Glutamatergic neuron (in vitro differentiated cells): Measurements from ENCODE around the gene ANO1. TPM values are rescaled to one million over a fixed set of nuclear protein-coding genes. Genes with fewer than 3 reads are reported as not detected.

ENCODE experiments used
- DNase-seq: peaks from one replicate; pipeline ENCODE4 v3.0.0; 2022
- H3K27ac Mint-ChIP-seq: one replicate; pipeline ENCODE4 v1.8.0; 2020; ENCODE audit warnings: mild to moderate bottlenecking, mixed read lengths, inconsistent platforms; ENCODE audit not compliant: unreplicated experiment
- H3K27me3 Mint-ChIP-seq: one replicate; pipeline ENCODE4 v1.8.0; 2020; ENCODE audit warnings: mild to moderate bottlenecking, moderate library complexity, mixed read lengths, inconsistent platforms; ENCODE audit not compliant: unreplicated experiment
- H3K36me3 Mint-ChIP-seq: one replicate; pipeline ENCODE4 v1.8.0; 2020; ENCODE audit warnings: mild to moderate bottlenecking, mixed read lengths, inconsistent platforms; ENCODE audit not compliant: unreplicated experiment
- H3K4me1 Mint-ChIP-seq: one replicate; pipeline ENCODE4 v1.8.0; 2020; ENCODE audit warnings: mild to moderate bottlenecking, low read depth, mixed read lengths, inconsistent platforms; ENCODE audit not compliant: unreplicated experiment
- H3K4me3 Mint-ChIP-seq: one replicate; pipeline ENCODE4 v1.8.0; 2020; ENCODE audit warnings: mild to moderate bottlenecking, mixed read lengths, inconsistent platforms; ENCODE audit not compliant: unreplicated experiment
- H3K9me3 Mint-ChIP-seq: one replicate; pipeline ENCODE4 v1.8.0; 2020; ENCODE audit warnings: mild to moderate bottlenecking, moderate library complexity, mixed read lengths, inconsistent platforms; ENCODE audit not compliant: unreplicated experiment
- total RNA-seq: library from RNA; stranded (reverse); fragmentation: NEBNext Ultra II Directional; extraction: Animal tissue kit (Norgen Biotek cat#: 25700); gene quantifications from one replicate; pipeline ENCODE4 v1.2.1, GENCODE V29; 2021; ENCODE audit not compliant: unreplicated experiment
- TF ChIP-seq, protein P1 (sequence below): fragments of 200-600 bp; sonication (generic); IDR thresholded peaks from one replicate; pipeline ENCODE4 v1.5.0; 2021; ENCODE audit not compliant: partially characterized antibody, unreplicated experiment

Gene ANO1
- total RNA-seq, 1 donor from 2014 or later: not detected

DNA sequence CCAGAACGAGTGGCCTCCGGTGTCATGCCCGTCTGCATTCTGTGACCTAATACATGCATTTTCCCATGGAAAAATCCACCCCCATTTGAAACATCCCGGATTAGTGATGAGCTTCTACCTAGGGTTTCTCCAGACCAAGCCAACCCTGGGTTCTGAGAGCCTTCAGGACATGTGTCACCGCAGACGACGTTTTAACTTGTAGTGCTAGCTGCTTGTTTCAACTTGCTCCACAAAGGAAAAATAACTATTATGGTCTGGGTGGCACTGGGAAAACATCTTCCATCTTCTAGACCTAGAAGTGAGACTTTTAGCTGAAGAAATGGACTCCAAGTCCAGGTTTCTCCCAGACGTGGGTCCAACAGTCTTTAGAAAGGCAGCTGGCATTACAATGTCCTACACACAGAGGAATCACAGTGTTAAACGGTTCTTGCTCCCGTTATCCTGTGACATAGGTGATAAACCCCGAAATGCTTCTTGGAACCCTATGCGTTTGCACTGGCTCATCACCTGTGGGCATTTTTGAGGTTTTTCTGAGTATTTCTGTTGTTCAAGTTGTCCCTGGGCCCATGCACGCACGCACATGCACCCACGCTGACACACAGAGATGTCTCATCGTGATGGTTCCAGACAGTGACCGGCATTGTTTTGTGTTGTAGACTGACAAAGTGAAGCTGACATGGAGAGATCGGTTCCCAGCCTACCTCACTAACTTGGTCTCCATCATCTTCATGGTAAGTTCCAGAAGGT is 78.3 kb downstream of the ANO1 start:
- Mint-ChIP-seq H3K27me3 (peaks cover 3% of the 10 kb centered on the region), H3K4me3 (no peak overlapping the region), H3K9me3 (peaks cover 2% of the 10 kb centered on the region), H3K27ac (no peak overlapping the region), H3K36me3 (no peaks in the 10 kb centered on the region), H3K4me1 (no peaks in the 10 kb centered on the region)
- TF ChIP-seq, protein P1, sequence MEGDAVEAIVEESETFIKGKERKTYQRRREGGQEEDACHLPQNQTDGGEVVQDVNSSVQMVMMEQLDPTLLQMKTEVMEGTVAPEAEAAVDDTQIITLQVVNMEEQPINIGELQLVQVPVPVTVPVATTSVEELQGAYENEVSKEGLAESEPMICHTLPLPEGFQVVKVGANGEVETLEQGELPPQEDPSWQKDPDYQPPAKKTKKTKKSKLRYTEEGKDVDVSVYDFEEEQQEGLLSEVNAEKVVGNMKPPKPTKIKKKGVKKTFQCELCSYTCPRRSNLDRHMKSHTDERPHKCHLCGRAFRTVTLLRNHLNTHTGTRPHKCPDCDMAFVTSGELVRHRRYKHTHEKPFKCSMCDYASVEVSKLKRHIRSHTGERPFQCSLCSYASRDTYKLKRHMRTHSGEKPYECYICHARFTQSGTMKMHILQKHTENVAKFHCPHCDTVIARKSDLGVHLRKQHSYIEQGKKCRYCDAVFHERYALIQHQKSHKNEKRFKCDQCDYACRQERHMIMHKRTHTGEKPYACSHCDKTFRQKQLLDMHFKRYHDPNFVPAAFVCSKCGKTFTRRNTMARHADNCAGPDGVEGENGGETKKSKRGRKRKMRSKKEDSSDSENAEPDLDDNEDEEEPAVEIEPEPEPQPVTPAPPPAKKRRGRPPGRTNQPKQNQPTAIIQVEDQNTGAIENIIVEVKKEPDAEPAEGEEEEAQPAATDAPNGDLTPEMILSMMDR: no peak
- DNase-seq: no peak

DNA sequence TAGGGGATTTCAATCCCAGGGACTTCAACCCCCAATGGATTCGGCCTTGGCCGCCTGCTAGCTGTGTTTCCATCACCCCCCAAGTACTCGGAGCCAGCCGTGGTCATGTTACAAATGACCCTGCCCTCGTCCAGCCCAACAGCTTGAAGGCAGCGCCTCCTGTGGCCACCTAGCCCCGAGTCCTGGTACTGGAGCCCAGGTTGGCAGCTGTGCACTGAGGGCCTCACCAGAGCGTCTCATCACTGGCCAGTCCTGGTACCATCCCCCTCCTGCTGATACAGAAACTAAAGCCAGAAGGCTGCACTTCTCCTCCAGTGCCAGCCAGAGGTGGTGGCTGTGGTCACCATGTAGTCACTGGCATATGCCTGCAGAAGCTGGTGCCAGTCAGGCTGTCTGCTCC is 80.1 kb downstream of the ANO1 start:
- Mint-ChIP-seq H3K9me3 (peaks cover 2% of the 10 kb centered on the region), H3K4me3 (no peak overlapping the region), H3K27me3 (peaks cover 3% of the 10 kb centered on the region), H3K36me3 (no peaks in the 10 kb centered on the region), H3K4me1 (peaks cover 4% of the 10 kb centered on the region), H3K27ac (no peak overlapping the region)
- TF ChIP-seq, protein P1: peak; percentile 15
- DNase-seq: peak; percentile 47

DNA sequence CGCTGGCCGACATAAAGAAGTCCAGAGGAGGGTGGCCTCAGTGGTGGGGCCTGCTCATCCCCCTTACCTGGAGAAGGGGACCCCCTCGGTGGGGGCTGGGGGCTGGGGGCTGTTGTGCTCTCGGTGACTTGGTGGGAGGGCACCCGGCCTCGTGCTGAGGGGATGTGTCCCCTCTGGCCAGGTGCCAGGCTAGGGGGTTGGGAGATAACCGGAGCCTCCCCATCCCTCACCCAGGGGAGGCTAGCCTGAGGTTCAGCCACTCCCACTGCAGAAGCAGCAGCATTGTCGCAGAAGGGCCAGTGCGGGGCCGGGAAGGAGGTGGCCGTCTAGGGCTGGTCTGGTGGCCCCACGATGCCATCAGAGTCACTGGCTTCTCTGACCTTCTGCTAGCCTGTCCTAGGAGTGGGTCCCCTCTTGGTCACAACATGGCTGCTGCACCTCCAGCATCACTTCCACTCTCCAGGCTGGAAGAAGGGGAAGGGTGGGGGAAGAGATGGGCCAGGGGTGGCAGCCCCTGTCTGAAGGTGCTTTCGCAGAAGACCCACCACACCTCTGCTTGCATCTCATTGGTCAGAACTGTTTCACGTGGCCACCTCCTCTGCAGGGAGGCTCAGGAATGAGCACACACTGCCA is 80.8 kb downstream of the ANO1 start:
- Mint-ChIP-seq H3K27ac (no peak overlapping the region), H3K4me1 (peaks cover 6% of the 10 kb centered on the region), H3K27me3 (peaks cover 3% of the 10 kb centered on the region), H3K36me3 (no peaks in the 10 kb centered on the region), H3K4me3 (no peak overlapping the region), H3K9me3 (peaks cover 2% of the 10 kb centered on the region)
- DNase-seq: no peak
- TF ChIP-seq, protein P1: no peak

DNA sequence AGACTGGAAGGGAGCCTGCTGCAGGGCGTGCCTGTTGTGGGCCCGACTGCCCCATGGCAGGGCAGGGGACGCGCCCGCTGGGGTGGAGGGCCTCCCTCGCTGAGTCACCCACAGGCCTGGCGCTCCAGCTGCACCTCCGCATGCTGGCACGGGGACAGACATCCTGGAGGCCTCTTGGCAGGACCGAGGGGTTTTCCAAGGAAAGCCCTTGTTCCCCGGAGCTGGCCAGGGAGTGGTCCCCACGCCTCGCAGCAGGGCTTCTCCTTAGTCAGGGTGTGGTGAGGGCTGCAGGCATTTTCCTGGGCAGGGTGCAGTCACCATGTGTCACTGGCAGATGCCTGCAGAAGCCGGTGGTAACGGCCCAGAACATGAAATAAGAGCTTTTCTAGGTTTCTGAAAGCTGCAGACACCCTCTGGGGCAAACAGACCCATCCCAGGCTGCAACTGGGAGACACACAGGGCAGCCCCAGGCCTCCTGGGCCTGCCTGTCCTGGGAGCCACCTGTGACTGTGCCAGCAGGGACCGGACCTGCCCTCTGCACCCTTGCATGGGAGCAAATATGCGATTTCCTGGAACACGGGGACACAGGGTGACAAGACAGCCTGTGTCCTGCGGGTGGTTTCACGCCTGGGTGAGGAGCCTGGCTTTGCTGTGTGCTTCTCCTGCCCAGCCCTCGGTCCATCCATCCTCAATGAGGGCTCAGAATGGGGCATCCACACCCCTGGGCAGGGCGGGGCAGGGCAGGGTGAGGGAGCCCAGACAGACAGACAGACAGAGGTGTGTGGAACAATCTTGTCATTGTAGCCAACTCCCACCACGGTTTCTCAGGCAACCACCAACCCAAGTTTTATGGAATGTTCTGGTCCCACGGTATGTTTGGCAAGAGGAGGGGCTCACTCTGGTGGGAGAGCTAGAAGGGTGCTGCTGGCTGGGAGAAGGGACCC is 81.8 kb downstream of the ANO1 start:
- H3K9me3 Mint-ChIP-seq: peaks cover 2% of the 10 kb centered on the region
- H3K4me1 Mint-ChIP-seq: peaks cover 6% of the 10 kb centered on the region
- no peak for DNase-seq
- no peak overlapping the region for H3K27ac Mint-ChIP-seq
- TF ChIP-seq, protein P1: no peak
- H3K4me3 Mint-ChIP-seq: no peak overlapping the region
- H3K27me3 Mint-ChIP-seq: peaks cover 2% of the 10 kb centered on the region
- H3K36me3 Mint-ChIP-seq: no peaks in the 10 kb centered on the region
